ENCODE measurements around the gene TMEM253. TPM values are rescaled to one million over a fixed set of nuclear protein-coding genes. Genes with fewer than 3 reads are reported as not detected.

TMEM253 gene
- total RNA-seq, 1 donor from 2014 or later, result 1.4 TPM

DNA sequence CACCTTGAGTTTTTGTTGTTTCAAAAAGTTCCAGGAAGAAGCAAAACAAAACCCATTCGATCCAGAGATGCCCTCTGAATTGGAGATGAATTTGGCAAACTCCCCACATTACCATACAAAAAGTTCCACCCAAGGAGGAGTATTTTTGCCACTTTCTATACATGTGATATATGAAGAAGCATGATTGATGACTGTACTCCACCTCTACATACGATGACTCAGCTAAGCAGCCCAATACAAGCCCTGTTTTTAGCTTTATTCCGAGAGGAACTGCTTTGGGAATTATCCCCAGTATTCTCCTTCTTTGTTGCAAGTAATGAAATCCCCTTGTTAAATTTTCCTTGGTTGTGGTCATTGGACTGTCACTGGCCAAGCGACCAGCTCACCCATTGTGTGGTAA is 11.4 kb downstream of the TMEM253 start:
- Histone ChIP-seq H3K79me2 (ENCODE audit: insufficient read depth, low read length) (no peaks in the 10 kb centered on the region), H3K27ac (ENCODE audit: low read depth, low read length) (no peak overlapping the region), H4K20me1 (ENCODE audit: insufficient read depth, low read length) (no peaks in the 10 kb centered on the region), H3K4me3 (ENCODE audit: insufficient read depth, low read depth, low read length) (no peak overlapping the region), H3K9ac (ENCODE audit: low read length) (no peak overlapping the region), H3K36me3 (ENCODE audit: insufficient read depth, low read length) (no peaks in the 10 kb centered on the region), H3K4me2 (ENCODE audit: low read length) (no peak overlapping the region), H3K4me1 (ENCODE audit: insufficient read depth, low read length) (peaks cover 3% of the 10 kb centered on the region), H3K27me3 (ENCODE audit: insufficient read depth, low read length) (no peaks in the 10 kb centered on the region), H2AFZ (ENCODE audit: low read depth, low read length) (no peak overlapping the region), H3K9me3 (ENCODE audit: insufficient read depth, low read depth, low read length) (no peaks in the 10 kb centered on the region)
- Mint-ChIP-seq H3K36me3 (ENCODE audit: low read depth, unreplicated experiment) (no peaks in the 10 kb centered on the region), H3K4me1 (ENCODE audit: low read depth, unreplicated experiment) (peaks cover 7% of the 10 kb centered on the region), H3K4me3 (ENCODE audit: unreplicated experiment) (no peak overlapping the region), H3K9me3 (ENCODE audit: unreplicated experiment) (no peaks in the 10 kb centered on the region), H3K27ac (ENCODE audit: unreplicated experiment) (no peak overlapping the region), H3K27me3 (ENCODE audit: low read depth, unreplicated experiment) (no peaks in the 10 kb centered on the region)
- no peak for DNase-seq (ENCODE audit: low read depth)
- no peak for FAIRE-seq
- TF ChIP-seq CTCF (IDR thresholded peaks at IDR 0.05; ENCODE audit: insufficient read depth, low read depth, low read length) (no peak), EZH2 (IDR thresholded peaks at IDR 0.05; ENCODE audit: insufficient read depth, low read length) (no peak)

GRCh38 chr14:21113369-21113768 is 12.5 kb downstream of the TMEM253 start:
- TF ChIP-seq EZH2 (IDR thresholded peaks at IDR 0.05; ENCODE audit: insufficient read depth, low read length), result no peak
- TF ChIP-seq CTCF (IDR thresholded peaks at IDR 0.05; ENCODE audit: insufficient read depth, low read depth, low read length), result no peak
- Histone ChIP-seq H3K4me2 (ENCODE audit: low read length) (no peak overlapping the region), H3K9me3 (ENCODE audit: insufficient read depth, low read depth, low read length) (no peaks in the 10 kb centered on the region), H3K27me3 (ENCODE audit: insufficient read depth, low read length) (no peaks in the 10 kb centered on the region), H3K9ac (ENCODE audit: low read length) (no peak overlapping the region), H3K79me2 (ENCODE audit: insufficient read depth, low read length) (no peaks in the 10 kb centered on the region), H3K27ac (ENCODE audit: low read depth, low read length) (no peak overlapping the region), H3K4me3 (ENCODE audit: insufficient read depth, low read depth, low read length) (no peak overlapping the region), H4K20me1 (ENCODE audit: insufficient read depth, low read length) (no peaks in the 10 kb centered on the region), H3K36me3 (ENCODE audit: insufficient read depth, low read length) (no peaks in the 10 kb centered on the region), H2AFZ (ENCODE audit: low read depth, low read length) (no peak overlapping the region), H3K4me1 (ENCODE audit: insufficient read depth, low read length) (no peaks in the 10 kb centered on the region)
- Mint-ChIP-seq H3K27ac (ENCODE audit: unreplicated experiment) (no peak overlapping the region), H3K4me1 (ENCODE audit: low read depth, unreplicated experiment) (no peaks in the 10 kb centered on the region), H3K9me3 (ENCODE audit: unreplicated experiment) (no peaks in the 10 kb centered on the region), H3K4me3 (ENCODE audit: unreplicated experiment) (no peak overlapping the region), H3K27me3 (ENCODE audit: low read depth, unreplicated experiment) (no peaks in the 10 kb centered on the region), H3K36me3 (ENCODE audit: low read depth, unreplicated experiment) (no peaks in the 10 kb centered on the region)
- DNase-seq (ENCODE audit: low read depth) (no peak), FAIRE-seq (no peak)

DNA sequence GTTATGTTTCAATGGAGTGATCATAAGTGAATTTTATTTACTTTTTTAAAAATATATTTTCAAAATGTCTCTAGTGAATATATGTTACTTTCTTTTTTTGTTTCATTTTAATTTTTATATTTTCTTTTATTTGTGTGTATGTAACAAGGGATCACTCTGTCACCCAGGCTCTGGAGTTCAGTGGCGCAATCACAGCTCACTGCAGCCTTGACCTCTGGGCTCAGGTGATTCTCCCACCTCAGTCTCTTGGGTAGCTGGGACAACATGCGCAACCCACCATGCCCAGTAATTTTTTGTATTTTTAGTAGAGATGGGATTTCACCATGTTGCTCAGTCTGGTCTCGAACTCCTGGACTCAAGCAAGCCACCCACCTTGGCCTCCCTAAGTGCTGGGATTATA is 18.1 kb downstream of the TMEM253 start:
- Histone ChIP-seq H3K79me2 (ENCODE audit: insufficient read depth, low read length) (no peaks in the 10 kb centered on the region), H3K27ac (ENCODE audit: low read depth, low read length) (no peak overlapping the region), H3K4me2 (ENCODE audit: low read length) (no peak overlapping the region), H3K27me3 (ENCODE audit: insufficient read depth, low read length) (no peaks in the 10 kb centered on the region), H3K9me3 (ENCODE audit: insufficient read depth, low read depth, low read length) (no peaks in the 10 kb centered on the region), H3K4me3 (ENCODE audit: insufficient read depth, low read depth, low read length) (no peak overlapping the region), H3K9ac (ENCODE audit: low read length) (no peak overlapping the region), H4K20me1 (ENCODE audit: insufficient read depth, low read length) (no peaks in the 10 kb centered on the region), H2AFZ (ENCODE audit: low read depth, low read length) (no peak overlapping the region), H3K36me3 (ENCODE audit: insufficient read depth, low read length) (no peaks in the 10 kb centered on the region), H3K4me1 (ENCODE audit: insufficient read depth, low read length) (no peaks in the 10 kb centered on the region)
- DNase-seq (ENCODE audit: low read depth) (no peak), FAIRE-seq (no peak)
- Mint-ChIP-seq H3K27ac (ENCODE audit: unreplicated experiment) (no peak overlapping the region), H3K27me3 (ENCODE audit: low read depth, unreplicated experiment) (no peaks in the 10 kb centered on the region), H3K9me3 (ENCODE audit: unreplicated experiment) (no peaks in the 10 kb centered on the region), H3K36me3 (ENCODE audit: low read depth, unreplicated experiment) (no peaks in the 10 kb centered on the region), H3K4me1 (ENCODE audit: low read depth, unreplicated experiment) (peaks cover 5% of the 10 kb centered on the region), H3K4me3 (ENCODE audit: unreplicated experiment) (no peak overlapping the region)
- TF ChIP-seq CTCF (IDR thresholded peaks at IDR 0.05; ENCODE audit: insufficient read depth, low read depth, low read length) (no peak), EZH2 (IDR thresholded peaks at IDR 0.05; ENCODE audit: insufficient read depth, low read length) (no peak)

Measured in astrocyte (in vitro differentiated cells and primary cell).